HG03175 (cell line): Measurements from ENCODE around the gene PLXNB2.

ENCODE experiments used
- ATAC-seq: cut with Tn5 transposase; IDR thresholded peaks from one replicate; pipeline ENCODE4 v1.9.1; 2021; ENCODE audit warnings: mild to moderate bottlenecking, moderate library complexity; ENCODE audit not compliant: unreplicated experiment

Gene PLXNB2

DNA sequence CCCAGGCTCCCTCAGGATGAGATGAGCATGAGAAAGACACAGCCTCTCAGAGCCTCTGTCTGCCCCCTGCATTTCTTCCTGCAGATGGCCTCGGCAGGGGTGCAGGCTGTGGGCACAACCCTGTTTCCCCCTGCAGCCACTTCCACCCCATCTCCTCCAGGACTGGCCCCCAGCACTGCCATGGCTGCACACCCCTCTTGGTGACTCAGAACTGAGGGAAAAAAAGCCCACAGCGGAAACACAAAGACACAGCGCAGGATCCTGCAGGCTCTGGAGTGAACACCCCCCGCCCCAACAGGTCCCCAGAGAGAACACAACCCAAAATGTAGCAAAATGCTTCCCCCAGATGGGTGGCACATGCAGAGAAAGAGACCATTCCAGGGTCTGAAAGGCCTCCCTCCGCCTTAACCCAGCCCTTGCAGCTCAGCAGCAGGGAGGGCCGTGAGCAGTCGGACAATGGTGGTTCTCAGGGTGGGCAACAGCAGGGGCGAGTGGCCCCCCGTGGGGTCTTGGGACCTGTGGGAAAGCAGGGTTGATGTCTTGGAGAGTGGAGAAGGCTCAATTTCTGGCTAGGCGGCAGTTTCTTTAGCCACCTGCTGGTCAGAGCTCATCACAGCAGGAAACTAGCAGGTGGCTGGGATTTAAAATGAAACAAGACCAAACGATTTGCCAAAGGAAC, 70.6 kb downstream of the PLXNB2 start:
- ATAC-seq = no peak

DNA sequence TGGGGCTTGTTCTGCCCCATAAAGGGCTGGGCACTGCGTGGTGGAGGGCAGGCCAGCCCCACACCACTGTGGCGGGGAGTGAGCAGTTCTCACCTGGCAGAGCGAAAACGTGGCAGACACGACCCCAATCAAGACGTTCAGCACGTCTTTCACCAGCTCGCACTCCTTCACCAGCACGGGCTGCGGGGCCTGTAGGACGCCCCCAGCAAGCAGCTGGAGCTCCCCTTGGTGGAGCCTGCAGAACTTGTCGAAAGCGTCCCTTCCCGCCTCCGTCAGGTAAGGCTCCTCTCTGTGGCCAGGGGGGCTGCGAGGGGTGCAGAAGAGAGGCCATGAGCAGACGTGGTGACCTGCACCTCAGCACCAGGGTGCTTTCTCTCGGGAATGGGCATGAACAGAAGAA, 74.2 kb downstream of the PLXNB2 start:
- ATAC-seq = no peak

- ATAC-seq = no peak
Measured at GRCh38 chr22:50232481-50233151, 74.8 kb downstream of the PLXNB2 start.

DNA sequence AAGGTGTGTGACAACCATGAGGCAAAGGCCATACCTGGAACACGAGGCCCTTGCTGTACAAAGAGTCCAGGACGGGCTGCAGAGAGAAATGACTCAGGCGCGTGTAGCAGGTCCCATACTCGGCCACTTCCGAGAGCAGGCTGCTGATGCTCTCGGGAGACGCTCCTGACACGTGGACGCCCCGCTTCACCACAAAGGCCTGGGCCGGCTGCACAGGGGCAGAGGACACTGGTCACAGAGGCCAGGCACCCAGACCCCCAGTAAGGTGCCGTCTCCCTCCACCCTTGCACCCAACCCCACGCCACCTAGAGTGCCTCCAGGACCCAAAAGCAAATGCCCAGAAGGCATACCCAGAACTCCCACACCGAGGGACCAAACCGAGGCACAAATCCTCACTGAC, 78.1 kb downstream of the PLXNB2 start:
- no peak for ATAC-seq

- no peak for ATAC-seq
Measured at GRCh38 chr22:50228366-50228765, 79.1 kb downstream of the PLXNB2 start.

DNA sequence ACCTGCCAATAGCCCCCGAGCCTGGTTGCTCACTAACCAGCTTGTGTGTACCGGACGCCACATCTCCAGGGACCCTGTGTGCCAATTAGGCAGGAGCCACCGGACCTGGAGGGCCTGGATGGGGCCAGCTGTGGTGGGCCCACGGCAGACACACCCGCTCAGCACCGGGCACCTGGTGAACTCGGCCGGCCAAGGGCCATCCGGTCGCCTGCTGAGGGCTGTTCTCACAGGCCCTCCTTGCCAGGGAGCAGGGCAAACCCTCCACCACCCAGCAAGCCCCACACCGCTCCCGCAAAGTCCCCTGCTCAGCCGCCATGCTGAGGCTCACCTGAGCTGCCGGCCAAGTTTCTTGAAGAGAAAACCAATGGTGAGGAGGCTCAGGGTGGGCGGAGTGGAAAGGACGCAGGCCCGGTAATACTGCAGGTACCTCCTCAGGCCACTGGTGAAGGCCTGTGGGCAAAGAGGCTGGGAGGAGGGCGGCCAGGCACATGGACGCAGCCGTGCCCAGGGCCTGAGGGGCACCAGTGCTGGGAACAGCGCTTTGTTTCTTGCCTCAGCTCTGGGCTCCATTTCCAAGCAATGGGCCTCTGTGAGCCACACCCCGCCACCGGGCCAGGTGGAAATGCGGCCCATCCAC, 79.7 kb downstream of the PLXNB2 start:
- no peak for ATAC-seq

GRCh38 chr22:50226875-50227165, 80.6 kb downstream of the PLXNB2 start:
- no peak for ATAC-seq

- no peak for ATAC-seq
Measured at GRCh38 chr22:50226063-50226874, 81.2 kb downstream of the PLXNB2 start.

- ATAC-seq = no peak
Measured at GRCh38 chr22:50225200-50225969, 82.1 kb downstream of the PLXNB2 start.
